ENCODE measurements around the gene DHX35.
"Not testable (repeated sequence)": the region's sequence is repeated elsewhere in the genome, so short reads cannot be mapped to it uniquely, and the experiment has no call there.

Gene DHX35

DNA sequence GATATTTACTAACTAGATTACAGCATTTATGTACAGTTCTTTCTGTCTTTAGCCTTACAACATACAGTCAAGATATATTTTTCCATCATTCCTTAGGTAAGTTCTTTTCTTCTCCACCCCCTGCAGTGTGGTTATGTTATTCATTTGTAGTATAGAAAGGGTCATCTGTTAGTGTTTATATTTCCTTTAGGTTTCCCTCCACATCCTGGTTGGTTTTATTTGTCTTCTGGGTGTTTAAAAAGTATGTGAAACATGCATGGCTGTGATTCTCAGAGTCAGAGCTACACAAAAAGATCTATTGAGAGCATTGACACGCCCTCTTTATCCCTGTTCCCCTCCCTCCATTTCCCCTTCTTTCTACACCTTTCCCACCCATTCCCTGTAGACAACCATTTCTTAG is 20.1 kb downstream of the DHX35 start:
- DNase-seq: no peak

DNA sequence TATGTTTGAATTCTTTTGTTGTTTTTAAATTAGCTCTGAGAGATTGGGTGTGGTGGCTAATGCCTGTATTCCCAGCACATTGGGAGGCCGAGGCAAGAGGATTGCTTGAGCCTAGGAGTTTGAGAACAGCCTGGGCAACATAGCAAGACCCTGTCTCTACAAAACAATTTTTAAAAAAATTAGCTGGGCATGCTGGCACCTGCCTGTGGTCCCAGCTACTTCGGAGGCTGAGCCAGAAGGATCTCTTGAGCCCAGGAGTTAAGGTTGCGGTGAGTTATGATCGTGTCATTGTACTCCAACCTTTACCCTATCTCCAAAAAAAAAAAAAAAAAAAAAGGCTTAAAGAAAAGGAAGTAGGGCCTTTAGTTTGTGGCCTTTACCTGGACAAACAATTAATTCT is 22.9 kb downstream of the DHX35 start:
- no peak for DNase-seq

DNA sequence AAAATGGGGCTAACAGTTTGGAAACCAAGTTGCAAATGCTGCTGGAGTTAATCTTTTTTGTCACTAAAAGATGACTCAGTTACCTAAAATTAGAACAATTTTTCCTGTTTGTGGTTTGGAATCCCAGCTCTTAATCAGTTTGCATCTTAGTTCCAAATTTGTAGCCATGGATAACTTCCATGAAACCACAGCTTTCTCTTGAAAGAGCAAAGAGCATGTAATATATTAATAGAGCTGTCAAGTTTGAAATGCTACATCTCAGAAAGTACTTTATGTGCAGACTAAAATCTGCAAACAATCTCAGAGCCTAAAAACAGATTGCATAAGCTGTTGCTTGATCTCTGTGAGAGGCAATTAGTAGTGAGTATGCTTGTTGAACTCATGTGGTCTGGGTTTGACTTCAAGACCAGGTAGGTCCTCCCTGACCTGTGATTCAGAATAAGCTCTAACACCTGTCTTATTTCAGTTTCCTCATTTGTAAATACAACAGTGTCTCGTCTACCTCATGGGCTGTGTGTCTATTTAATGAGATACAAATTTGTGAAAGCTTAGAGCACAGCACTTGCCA is 23.5 kb downstream of the DHX35 start:
- no peak for DNase-seq

DNA sequence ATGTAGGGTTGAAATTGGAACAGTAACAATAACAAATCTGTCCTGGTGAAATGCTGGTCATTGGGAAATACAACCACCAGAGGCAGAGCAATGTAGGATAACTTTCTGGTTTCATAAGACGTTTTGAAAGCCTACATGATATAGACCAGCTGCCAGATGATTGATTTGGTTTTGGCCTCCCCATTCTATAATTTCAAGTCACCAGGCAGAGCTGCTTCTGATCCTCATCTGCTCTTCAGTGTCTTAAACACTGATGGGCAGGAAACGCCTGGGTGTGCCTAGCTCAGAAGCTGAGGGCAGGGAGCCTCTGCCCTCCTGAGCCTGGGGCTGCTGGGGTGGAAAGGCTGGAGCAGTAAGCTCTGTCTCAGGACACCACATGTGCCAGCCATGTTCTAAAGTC is 24.5 kb downstream of the DHX35 start:
- no peak for DNase-seq

DNA sequence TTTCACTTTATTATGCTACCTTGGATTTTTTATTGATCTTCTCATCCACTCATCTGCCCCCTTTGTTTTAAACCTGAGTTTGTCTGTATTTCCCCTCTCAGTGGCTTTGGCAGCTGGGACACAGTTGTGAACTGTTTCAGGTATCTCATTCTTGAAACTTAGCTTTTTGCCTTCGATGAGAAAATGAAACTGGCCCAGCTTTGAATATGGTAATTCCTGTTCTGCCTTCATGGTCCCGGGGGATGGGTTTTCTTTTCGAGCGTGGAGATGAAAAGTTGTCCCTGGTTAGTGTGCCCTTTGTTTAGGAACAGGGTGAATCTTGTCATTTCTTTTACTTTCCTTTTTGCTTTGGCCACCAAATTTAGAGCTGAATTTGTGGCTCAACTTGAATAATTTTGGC is 25.6 kb downstream of the DHX35 start:
- DNase-seq: no peak

DNA sequence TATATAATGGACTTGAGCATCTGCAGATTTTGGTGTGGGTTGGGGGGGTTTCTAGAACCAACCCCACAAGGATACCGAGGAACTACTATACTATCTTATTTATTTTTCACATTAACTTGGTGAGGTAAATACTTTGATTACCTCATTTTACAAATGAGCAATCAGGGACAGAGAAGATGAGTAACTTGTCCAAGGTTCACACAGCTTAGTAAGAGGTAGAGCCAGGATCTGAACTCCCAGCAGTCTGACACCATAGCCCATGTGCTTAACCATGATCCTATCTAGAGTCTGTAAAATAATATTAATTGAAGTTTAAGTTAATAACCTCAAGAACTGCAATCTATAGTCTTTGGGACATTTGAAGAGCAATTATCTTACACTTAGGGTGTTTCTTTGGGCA is 28.6 kb downstream of the DHX35 start:
- DNase-seq: no peak

DNA sequence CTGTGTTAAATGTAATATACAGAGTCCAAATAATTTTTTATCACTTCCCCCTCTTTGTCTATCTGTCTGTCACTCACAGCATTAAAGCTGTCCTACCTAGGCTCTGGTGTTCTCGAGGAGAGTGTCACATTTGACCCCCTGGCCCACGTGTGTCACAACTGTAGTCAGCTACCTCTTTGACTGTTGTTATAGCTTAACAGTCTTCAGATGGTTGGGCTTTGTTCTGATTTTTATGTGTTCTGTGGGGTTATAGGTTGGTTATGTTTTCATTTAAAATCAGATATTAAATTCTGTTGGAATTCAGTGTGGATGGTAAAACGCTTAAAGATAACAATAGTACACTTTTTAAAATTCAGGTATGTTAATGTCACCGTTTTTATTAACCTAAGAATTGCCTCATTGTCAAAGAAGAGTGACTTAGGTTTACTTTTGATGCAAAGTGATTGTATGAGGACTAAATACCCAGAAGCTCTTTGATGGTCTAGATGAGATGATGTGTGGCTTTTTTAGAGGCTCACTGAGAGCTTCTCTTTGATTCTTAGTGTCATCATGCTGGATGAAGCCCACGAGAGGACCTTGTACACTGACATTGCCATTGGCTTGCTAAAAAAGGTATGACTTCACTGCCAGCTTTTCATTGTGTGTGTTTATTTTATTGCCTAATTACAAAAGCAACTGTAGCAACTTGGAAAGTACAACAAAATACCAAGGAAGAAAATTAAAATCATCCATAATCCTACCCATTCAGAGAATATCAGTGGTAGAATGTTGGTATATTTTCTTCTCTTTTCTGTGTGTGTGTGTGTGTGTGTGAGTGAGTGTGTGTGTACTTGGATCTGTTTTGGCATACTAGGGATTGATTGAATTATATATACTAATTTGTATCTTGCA is 29.9 kb downstream of the DHX35 start:
- no peak for DNase-seq

DNA sequence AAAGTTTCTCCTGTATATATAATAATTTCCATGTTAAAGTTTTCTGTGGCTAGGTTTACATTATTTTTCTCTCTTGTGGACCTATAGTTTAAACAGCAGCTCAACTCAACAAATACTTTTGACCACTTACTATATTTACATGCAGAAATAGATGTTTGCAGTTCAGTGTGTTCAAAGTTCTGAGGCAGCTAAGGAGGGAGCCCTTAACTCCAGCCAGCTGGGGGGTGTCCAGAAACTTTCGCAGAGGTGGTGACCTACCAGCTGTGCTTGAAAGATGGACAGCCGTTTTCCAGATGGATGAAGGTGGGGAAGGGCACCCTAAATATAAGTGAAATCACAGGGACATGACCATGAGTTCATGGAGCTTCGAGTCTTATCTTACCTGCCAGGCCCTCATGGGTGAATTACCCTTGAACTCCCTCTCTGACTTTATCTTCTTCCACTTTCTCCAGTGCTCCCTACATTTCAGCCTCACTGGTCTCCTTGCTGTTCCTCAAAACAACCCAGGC is 33.4 kb downstream of the DHX35 start:
- no peak for DNase-seq

DNA sequence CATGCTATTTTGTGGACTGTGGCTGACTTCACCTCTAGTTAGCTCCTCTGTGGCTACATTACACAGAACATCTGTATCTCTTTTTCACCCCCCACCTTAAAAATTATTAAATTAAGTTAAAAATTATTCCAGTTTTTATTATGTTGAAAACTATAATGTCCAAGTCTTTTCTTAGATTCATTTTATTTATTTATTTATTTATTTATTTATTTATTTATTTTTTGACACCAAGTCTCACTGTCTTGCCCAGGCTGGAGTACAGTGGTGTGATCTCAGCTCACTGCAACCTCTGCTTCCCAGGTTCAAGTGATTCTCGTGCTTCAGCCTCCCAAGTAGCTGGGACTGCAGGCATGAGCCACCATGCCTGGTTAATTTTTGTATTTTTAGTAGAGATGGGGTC is 34.7 kb downstream of the DHX35 start:
- not testable (repeated sequence) for DNase-seq

DNA sequence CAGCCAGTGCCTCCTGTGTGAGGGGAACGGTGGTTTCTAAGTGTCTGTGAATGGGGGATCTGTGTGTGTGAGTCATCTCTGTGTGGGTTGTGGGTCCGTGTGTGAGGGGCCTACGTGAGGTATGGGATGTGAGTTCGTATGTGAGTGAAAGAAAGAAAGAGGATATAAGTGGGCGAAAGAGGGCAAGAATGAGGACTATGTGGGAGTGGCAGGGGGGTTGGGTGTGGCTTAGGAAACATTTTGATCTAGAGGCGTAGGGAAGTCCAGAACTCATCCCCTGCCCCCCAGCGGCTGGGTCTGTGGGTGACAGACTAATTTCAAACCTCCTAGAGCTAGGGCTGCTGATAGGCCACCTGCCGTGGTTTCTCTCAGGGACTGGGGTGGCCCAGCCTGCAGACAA is 35.5 kb downstream of the DHX35 start:
- peak; percentile 2 to 4 for DNase-seq

DNA sequence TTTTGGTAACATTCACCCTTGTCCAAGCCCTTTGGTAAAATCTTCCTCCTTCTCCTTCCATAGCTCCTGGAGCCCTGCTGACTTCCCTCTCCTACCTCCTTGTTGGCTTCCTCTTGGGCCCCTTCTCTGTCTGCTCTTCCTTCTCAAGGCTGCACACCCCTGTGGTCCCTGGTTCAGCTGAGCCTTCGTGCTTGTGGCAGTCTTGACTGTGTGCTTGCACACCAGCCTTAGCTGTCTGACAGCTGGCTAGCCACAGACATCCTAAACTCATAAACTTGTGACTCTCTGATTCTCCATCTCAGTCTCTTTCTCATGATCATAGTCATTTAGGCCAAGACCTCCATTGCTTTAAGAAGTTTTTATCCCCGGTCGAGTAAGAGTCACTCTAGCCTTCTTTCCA is 37.1 kb downstream of the DHX35 start:
- DNase-seq: no peak

DNA sequence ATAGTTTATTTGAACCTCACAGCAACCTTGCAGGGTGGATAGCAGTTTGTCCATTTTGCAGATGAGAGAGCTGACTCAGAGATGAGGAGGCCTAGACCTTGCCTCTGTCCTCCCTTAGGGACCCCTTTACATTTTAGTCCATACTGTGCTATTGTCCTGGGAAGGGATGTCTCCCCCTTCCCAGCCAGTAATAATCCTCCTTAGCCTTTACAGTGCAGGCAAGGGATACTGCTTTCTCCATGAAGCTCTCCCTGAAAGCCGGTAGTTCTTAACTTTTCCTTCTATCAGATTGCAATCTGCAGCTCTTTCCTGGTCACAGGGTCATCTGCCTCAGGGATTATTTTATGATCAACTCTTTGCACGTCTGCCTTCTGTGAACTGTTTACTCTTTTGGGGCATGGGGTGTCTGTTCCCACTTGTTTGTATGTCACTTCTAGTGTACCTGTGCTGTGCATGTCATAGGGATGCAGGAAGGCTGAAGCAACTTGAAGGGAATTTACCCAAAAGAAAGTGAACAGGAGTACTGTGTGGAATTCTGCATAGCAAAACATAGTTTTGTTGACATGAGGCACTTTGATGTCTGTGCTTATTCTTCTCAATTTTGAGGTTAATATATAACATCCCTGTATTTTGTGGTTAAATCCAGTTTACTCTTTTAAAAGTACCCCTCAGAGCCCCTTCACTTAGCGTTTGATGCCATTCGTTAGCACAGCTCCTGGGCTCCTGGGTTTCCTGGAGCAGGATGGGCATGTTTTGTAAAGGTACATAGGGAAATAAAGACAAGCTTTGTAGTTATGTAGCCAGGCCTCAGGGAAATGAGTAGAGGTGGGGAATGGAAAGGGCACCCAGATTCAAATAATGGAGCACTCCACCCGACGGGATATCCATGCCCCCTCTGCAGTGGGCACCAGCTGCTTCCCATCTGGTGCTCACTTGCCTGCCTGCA is 38.1 kb downstream of the DHX35 start:
- no peak for DNase-seq

DNA sequence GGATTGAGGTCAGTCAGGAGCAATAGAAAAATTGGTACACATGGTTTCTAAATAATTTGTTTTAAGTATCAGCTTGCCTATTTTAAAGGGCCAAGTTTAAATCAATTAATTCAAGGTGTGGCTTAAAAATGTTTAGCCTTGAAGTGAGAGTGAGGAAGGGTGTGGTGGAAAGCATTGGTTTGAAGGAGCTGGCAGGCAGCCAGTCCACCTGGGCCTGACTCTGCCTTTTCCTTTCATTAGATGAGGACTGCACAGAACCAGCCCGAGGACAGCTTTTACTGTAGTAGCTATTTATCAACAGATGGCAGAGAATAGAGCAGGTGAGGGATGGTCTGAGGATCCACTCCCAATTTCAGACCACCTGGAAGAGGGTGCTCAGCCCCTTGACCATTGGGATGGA is 42.4 kb downstream of the DHX35 start:
- DNase-seq: peak in 1 of 2 donors; percentile 23

DNA sequence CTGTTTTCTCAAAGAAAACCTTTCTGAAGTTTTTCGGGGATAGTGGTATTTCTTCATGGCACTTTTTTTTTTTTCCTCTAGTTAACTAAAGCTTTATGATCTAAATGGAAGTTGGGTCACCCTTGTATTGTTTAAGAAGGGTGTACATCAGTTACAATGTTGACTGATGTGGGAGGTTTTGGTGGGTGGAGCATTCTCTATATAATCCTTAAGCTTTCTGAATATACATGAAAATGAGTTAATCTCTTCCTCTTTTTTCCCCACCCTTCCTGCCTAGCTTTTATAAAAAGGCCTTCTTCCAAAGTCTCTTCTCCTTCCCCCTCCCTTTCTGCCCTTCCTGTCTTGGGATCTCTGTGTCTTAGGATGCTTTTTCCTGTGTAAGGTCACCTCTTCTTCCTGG is 47.2 kb downstream of the DHX35 start:
- DNase-seq: no peak

DNA sequence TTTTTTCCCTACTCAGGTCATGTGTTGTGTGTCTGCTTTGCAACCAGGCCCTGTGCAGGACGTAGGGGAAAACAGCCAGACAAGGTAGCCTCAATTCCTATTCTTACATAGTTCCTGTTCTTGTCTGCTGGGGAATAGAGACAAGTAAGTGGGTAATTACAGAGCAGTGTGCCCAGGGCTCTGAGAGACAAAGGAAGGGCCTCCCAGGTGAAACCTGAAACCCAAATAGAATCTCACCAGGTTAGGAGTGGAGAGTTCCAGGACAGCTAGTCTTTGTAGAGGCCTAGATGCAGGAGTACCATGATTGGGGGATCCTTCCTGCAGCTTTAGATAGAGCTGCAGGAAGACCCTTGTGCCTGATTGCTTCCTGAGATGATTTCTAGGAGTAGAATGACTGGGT is 48.4 kb downstream of the DHX35 start:
- DNase-seq: no peak

DNA sequence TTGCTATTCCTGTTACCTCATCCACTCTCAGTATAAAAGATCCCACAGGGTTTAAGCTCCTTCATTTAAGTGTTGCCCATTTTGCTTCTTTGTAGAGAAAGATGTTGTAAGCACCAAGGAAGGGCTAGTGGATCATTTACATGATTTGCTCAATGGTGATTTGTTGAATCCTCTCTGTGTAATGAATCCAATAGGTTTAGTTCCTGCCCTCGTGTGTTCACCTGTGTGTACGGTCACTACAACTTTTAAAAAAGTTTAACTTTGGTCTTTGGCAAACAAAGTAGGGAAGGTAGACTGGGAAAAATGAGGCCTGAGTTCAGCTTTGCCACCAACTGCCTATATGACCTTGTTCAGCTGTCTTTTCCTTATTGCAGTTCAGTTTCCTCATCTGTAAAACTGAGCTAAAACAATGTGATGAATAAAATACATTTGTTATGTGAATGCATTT is 51.5 kb downstream of the DHX35 start:
- no peak for DNase-seq

DNA sequence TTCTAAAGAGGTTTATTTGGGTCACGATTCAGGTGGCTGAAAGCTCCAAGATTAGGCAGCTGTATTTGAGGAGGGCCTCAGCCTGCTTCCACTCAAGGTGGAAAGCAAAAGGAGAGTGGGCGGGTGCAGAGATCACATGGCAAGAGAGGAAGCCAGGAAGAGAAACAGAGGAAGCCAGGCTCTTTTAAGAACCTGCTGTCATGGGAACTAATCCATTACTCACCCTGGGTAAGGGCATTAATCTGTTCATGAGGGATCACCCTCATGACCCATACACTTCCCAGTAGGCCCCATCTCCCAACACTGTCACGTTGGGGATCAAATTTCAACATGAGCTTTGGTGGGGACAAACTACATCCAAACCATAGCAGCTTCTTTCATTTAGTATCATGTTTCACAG is 53.9 kb downstream of the DHX35 start:
- no peak for DNase-seq

DNA sequence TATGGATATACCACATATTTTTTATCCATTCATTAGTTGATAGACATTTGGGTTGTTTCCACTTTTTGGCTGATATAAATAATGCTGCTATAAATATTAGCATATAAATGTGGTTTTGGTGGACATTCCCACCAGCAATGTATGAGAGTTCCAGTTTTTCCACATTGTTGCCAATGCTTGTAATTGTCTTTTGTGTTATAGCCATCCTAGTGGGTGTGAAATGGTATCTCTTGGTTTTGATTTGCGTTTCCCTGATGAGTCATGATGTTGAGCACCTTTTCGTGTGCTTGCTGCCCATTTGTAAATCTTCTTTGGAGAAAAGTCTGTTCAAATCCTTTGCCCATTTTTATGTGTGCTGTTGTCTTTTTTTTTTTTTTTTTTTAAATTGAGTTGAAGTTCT is 54.4 kb downstream of the DHX35 start:
- no peak for DNase-seq

DNA sequence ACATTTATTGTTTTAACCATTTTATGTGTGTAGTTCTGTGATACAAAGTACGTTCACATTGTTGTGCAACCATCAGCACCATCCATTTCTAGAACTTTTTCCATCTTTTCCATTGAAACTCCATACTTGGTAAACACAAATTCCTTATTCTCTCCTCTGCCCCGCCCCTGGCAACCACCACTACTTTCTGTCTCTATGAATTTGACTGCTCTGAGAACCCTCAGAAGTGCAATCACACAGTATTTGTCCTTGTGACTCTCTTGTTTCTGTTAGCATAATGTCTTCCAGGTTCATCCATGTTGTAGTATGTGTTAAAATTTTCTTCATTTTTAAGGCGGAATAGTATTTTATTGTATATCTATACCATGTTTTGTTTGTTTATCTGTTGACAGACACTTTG is 56.9 kb downstream of the DHX35 start:
- no peak for DNase-seq

DNA sequence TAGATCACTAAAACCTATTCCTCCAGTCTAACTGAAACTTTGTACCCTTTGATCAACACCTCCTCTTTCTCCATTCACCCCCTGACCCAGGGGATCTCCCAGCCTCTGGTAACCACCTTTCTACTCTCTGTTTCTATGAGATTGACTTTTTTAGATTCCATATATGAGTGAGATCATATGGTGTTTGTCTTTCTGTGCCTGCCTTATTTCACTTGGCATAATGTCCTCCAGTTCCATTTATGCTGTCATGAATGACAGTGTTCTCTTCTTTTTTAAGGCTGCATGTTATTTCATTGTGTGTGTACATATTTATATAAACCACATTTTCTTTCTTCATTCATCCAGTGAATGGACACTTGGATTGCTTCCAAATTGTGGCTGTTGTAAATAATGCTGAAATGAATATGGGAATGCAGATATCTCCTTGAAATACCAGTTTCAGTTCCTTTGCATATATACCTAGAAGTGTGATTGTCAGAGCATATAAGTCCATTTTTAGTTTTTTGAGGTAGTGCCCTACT is 57.7 kb downstream of the DHX35 start:
- no peak for DNase-seq

DNA sequence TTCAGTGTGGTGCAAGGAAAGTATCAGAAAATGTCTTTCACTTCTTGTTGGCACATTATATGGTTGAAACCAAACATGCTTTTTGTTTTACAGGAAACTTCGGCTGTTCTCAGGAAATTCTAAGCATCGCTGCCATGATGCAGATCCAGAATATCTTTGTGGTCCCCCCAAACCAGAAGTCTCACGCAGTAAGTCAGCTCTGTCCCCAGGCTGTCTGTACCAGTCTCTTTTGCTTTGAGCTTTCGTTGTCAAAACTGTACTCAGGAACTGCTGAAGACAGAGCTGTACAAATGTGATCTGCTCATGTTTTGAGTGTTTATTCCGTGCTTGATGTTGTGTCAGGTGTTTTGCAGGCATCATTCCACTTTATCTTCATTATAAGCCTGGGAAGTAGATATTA is 59.6 kb downstream of the DHX35 start:
- DNase-seq: no peak

DNA sequence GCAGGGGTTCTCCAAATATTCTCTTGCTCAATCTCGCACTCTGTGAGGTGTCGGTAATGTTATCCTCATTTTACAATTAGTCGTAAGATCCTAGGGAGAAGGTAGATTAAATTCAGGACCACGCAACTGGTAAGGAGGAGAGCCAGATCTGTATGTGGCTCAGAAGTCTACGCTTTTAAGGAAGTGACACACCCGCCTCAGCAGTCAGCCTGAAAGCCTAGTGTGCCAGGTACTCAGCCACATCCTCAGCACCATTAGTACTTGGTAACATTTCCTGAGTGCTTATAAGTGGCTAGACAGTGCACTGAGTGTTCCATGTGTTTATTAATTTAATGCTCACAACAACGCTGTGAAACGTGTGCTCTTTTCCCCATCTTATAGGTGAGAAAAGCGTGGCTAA is 63.7 kb downstream of the DHX35 start:
- peak in 1 of 2 donors; percentile 17 for DNase-seq

DNA sequence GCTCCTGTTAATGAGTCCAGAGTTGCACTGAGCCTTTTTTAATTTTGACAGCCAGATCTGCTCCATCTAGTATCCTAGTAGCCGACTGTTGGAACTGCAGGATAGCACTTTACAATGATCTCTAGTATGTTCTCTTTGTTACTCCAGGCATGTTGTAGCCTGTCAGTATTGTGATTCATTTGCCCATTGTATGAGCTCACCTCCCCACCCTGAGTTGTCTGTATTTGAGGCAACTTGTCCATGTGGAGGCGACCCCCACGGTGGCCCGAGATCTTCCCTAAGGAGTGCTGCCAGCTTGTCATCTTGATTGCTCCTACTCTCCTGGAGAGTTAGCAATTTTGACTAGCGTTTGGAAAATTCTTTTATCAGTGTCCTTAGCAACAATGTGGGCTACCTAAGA is 67.2 kb downstream of the DHX35 start:
- no peak for DNase-seq

All from CD4-positive, alpha-beta T cell treated with Interleukin-1 beta for 1 hour (primary cell).